Activated T-helper 1 cell treated with anti-CD3 and anti-CD28 coated beads, Interleukin-12 subunit alpha, Interleukin-12 subunit beta, Interleukin-2, Interleukin-4 antibody, amounts not matched to agents 30 ng/mL and 10 ng/mL and 1 ng/mL, durations not matched to agents 14 hours and 24 hours and 36 hours (primary cell): Measurements from ENCODE around the gene GABBR2. TPM values are rescaled to one million over a fixed set of nuclear protein-coding genes. Genes with fewer than 3 reads are reported as not detected.

Experiments used
- DNase-seq: peaks from one replicate; pipeline ENCODE4 v3.0.0; 2021; ENCODE audit warnings: low spot score
- H3K27ac Mint-ChIP-seq: one replicate; pipeline ENCODE4 v1.8.0; 2021; ENCODE audit warnings: mild to moderate bottlenecking, mixed read lengths
- H3K27me3 Mint-ChIP-seq: one replicate; pipeline ENCODE4 v1.8.0; 2022; ENCODE audit warnings: mild to moderate bottlenecking, moderate library complexity, mixed read lengths; ENCODE audit not compliant: insufficient read depth
- H3K36me3 Mint-ChIP-seq: one replicate; pipeline ENCODE4 v1.8.0; 2021; ENCODE audit warnings: low read depth, mixed read lengths
- H3K4me1 Mint-ChIP-seq: one replicate; pipeline ENCODE4 v1.8.0; 2021; ENCODE audit warnings: low read depth, mixed read lengths
- H3K4me3 Mint-ChIP-seq: one replicate; pipeline ENCODE4 v1.8.0; 2021; ENCODE audit warnings: mild to moderate bottlenecking, moderate library complexity, mixed read lengths
- H3K9me3 Mint-ChIP-seq: one replicate; pipeline ENCODE4 v1.8.0; 2021; ENCODE audit warnings: mixed read lengths
- intact Hi-C: fragments of 100-400 bp; cut with micrococcal nuclease; formaldehyde crosslinking; loops from one replicate; pipeline ENCODE4 v1.15.1; 2024
- total RNA-seq: library from RNA; stranded (reverse); gene quantifications from 2 replicates; pipeline ENCODE4 v1.2.3, GENCODE V29; 2022

GABBR2 gene
- total RNA-seq, 1 donor from 2014 or later, result not detected

- intact Hi-C loops, result loop anchor here (1.0 kb wide), 2 partner anchors 462 to 477 kb away; no protein-coding TSS in a partner anchor
- Mint-ChIP-seq H3K36me3 (no peaks in the 10 kb centered on the region), H3K27me3 (peaks cover 4% of the 10 kb centered on the region), H3K27ac (no peak overlapping the region), H3K4me3 (no peak overlapping the region), H3K9me3 (no peaks in the 10 kb centered on the region), H3K4me1 (peaks cover 6% of the 10 kb centered on the region)
- DNase-seq, result no peak
These were observed 394.2 kb downstream of the GABBR2 start for GRCh38 chr9:98314381-98315066.

GRCh38 chr9:98312365-98312764, 396.4 kb downstream of the GABBR2 start:
- intact Hi-C loops, result no loop called here
- no peaks in the 10 kb centered on the region for H3K36me3 Mint-ChIP-seq

GRCh38 chr9:98311541-98311940, 397.2 kb downstream of the GABBR2 start:
- Mint-ChIP-seq H3K27ac (no peak overlapping the region), H3K9me3 (no peaks in the 10 kb centered on the region), H3K27me3 (peaks cover 4% of the 10 kb centered on the region), H3K36me3 (no peaks in the 10 kb centered on the region), H3K4me1 (peaks cover 6% of the 10 kb centered on the region), H3K4me3 (no peak overlapping the region)
- intact Hi-C loops, result no loop called here
- DNase-seq, result no peak

More at GRCh38 chr9:98312365-98312764, 396.4 kb downstream of the GABBR2 start:
- no peak overlapping the region for H3K27ac Mint-ChIP-seq
- peaks cover 4% of the 10 kb centered on the region for H3K27me3 Mint-ChIP-seq
- no peaks in the 10 kb centered on the region for H3K9me3 Mint-ChIP-seq
- H3K4me3 Mint-ChIP-seq, result no peak overlapping the region
- no peak for DNase-seq
- H3K4me1 Mint-ChIP-seq, result peaks cover 6% of the 10 kb centered on the region

- Mint-ChIP-seq H3K4me3 (no peak overlapping the region), H3K9me3 (no peaks in the 10 kb centered on the region), H3K27ac (no peak overlapping the region), H3K27me3 (peaks cover 6% of the 10 kb centered on the region), H3K36me3 (no peaks in the 10 kb centered on the region), H3K4me1 (peaks cover 6% of the 10 kb centered on the region)
- no peak for DNase-seq
- intact Hi-C loops, result no loop called here
These were observed 397.9 kb downstream of the GABBR2 start for GRCh38 chr9:98310752-98311392.

GRCh38 chr9:98306384-98307145, 402.2 kb downstream of the GABBR2 start:
- no peaks in the 10 kb centered on the region for H3K9me3 Mint-ChIP-seq
- no peaks in the 10 kb centered on the region for H3K36me3 Mint-ChIP-seq
- intact Hi-C loops, result no loop called here
- H3K27ac Mint-ChIP-seq, result no peak overlapping the region
- no peak for DNase-seq
- H3K4me1 Mint-ChIP-seq, result no peaks in the 10 kb centered on the region
- peaks cover 2% of the 10 kb centered on the region for H3K27me3 Mint-ChIP-seq
- H3K4me3 Mint-ChIP-seq, result no peak overlapping the region

- Mint-ChIP-seq H3K27me3 (peaks cover 2% of the 10 kb centered on the region), H3K4me3 (no peak overlapping the region), H3K36me3 (no peaks in the 10 kb centered on the region), H3K9me3 (no peaks in the 10 kb centered on the region), H3K27ac (no peak overlapping the region), H3K4me1 (no peaks in the 10 kb centered on the region)
- no peak for DNase-seq
- intact Hi-C loops, result no loop called here
These were observed 404.4 kb downstream of the GABBR2 start for GRCh38 chr9:98304381-98304780.

GRCh38 chr9:98303633-98304125, 405.1 kb downstream of the GABBR2 start:
- intact Hi-C loops, result no loop called here
- H3K4me3 Mint-ChIP-seq, result no peak overlapping the region
- H3K9me3 Mint-ChIP-seq, result no peaks in the 10 kb centered on the region
- H3K27me3 Mint-ChIP-seq, result peaks cover 3% of the 10 kb centered on the region
- no peak for DNase-seq
- H3K4me1 Mint-ChIP-seq, result no peaks in the 10 kb centered on the region
- no peaks in the 10 kb centered on the region for H3K36me3 Mint-ChIP-seq
- no peak overlapping the region for H3K27ac Mint-ChIP-seq

GRCh38 chr9:98302938-98303632, 405.6 kb downstream of the GABBR2 start:
- Mint-ChIP-seq H3K27me3 (peaks cover 4% of the 10 kb centered on the region), H3K36me3 (no peaks in the 10 kb centered on the region), H3K9me3 (no peaks in the 10 kb centered on the region), H3K4me3 (no peak overlapping the region), H3K27ac (no peak overlapping the region), H3K4me1 (no peaks in the 10 kb centered on the region)
- DNase-seq, result no peak
- intact Hi-C loops, result no loop called here

GRCh38 chr9:98302150-98302549, 406.6 kb downstream of the GABBR2 start:
- H3K36me3 Mint-ChIP-seq, result no peaks in the 10 kb centered on the region
- no peaks in the 10 kb centered on the region for H3K9me3 Mint-ChIP-seq
- H3K4me3 Mint-ChIP-seq, result no peak overlapping the region
- H3K4me1 Mint-ChIP-seq, result no peaks in the 10 kb centered on the region
- no peak for DNase-seq
- intact Hi-C loops, result no loop called here
- H3K27me3 Mint-ChIP-seq, result peaks cover 4% of the 10 kb centered on the region
- H3K27ac Mint-ChIP-seq, result no peak overlapping the region

- Mint-ChIP-seq H3K36me3 (no peaks in the 10 kb centered on the region), H3K4me1 (no peaks in the 10 kb centered on the region), H3K4me3 (no peak overlapping the region), H3K27ac (no peak overlapping the region), H3K27me3 (peaks cover 2% of the 10 kb centered on the region), H3K9me3 (no peaks in the 10 kb centered on the region)
- intact Hi-C loops, result no loop called here
- no peak for DNase-seq
These were observed 408.1 kb downstream of the GABBR2 start for GRCh38 chr9:98300611-98301010.

- H3K36me3 Mint-ChIP-seq, result no peaks in the 10 kb centered on the region
- H3K27me3 Mint-ChIP-seq, result peaks cover 2% of the 10 kb centered on the region
- no peaks in the 10 kb centered on the region for H3K9me3 Mint-ChIP-seq
- intact Hi-C loops, result no loop called here
- H3K4me3 Mint-ChIP-seq, result no peak overlapping the region
- no peak overlapping the region for H3K27ac Mint-ChIP-seq
- no peaks in the 10 kb centered on the region for H3K4me1 Mint-ChIP-seq
- no peak for DNase-seq
These were observed 410.3 kb downstream of the GABBR2 start for GRCh38 chr9:98298476-98298875.

GRCh38 chr9:98295824-98296223, 412.9 kb downstream of the GABBR2 start:
- Mint-ChIP-seq H3K9me3 (no peaks in the 10 kb centered on the region), H3K4me3 (no peak overlapping the region), H3K4me1 (no peaks in the 10 kb centered on the region), H3K27ac (no peak overlapping the region), H3K27me3 (peaks cover 10% of the 10 kb centered on the region), H3K36me3 (no peaks in the 10 kb centered on the region)
- intact Hi-C loops, result no loop called here
- DNase-seq, result no peak
